ENCODE measurements around the gene ADCY1.

- TF ChIP-seq CTCF (conservative IDR thresholded peaks at IDR 0.05): no peak
- TF ChIP-seq EZH2 (IDR thresholded peaks at IDR 0.05; ENCODE audit: low read depth): no peak
Observed at GRCh38 chr7:45582136-45582749, 8.1 kb downstream of the ADCY1 start.
